Tibial nerve (tissue), 4 donors: ENCODE measurements around the gene KPNA5. TPM values are rescaled to one million over a fixed set of nuclear protein-coding genes. Genes with fewer than 3 reads are reported as not detected.

Experiments
- DNase-seq, 2 donors: peaks; one replicate each; pipeline ENCODE4 v3.0.0-alpha.2; 2019; ENCODE audit warnings: low spot score in 2 of 2
- H3K27ac ChIP-seq, 4 donors: fragments of 200-600 bp; sonication (generic) in 3 of 4; one replicate each; pipeline ENCODE4 v1.5.1; 2017 to 2019; ENCODE audit warnings: mild to moderate bottlenecking in 1 of 4
- H3K27me3 ChIP-seq, 2 donors: fragments of 200-600 bp; sonication (generic) in 1 of 2; one replicate each; pipeline versions ENCODE4 v1.5.1 to v1.6.0; 2017 to 2019
- H3K36me3 ChIP-seq, 3 donors: fragments of 200-600 bp; sonication (generic); one replicate each; pipeline ENCODE4 v1.5.1; 2018 to 2019
- H3K4me1 ChIP-seq, 4 donors: fragments of 200-600 bp; sonication (generic) in 3 of 4; one replicate each; pipeline ENCODE4 v1.5.1; 2017 to 2019
- H3K4me3 ChIP-seq, 4 donors: fragments of 200-600 bp; sonication (generic) in 3 of 4; one replicate each; pipeline ENCODE4 v1.5.1; 2017 to 2019; ENCODE audit warnings: mild to moderate bottlenecking in 1 of 4, moderate library complexity in 1 of 4
- H3K9me3 ChIP-seq, 4 donors: fragments of 200-600 bp; sonication (generic) in 3 of 4; one replicate each; pipeline ENCODE4 v1.5.1; 2017 to 2019
- EP300 ChIP-seq, 2 donors: sonication (generic); formaldehyde crosslinking; IDR thresholded peaks; one replicate each; pipeline ENCODE4 v1.6.1; 2017; ENCODE audit warnings: antibody characterized with exemption in 2 of 2, mild to moderate bottlenecking in 1 of 2
- POLR2A ChIP-seq, 2 donors: fragments of 450-650 bp; IDR thresholded peaks; one replicate each; pipeline ENCODE4 v1.6.1; 2017; ENCODE audit warnings: antibody characterized with exemption in 2 of 2, mild to moderate bottlenecking in 2 of 2, moderate library complexity in 2 of 2
- WGBS, 2 donors: methylation state at CpG; one replicate each; pipeline ENCODE4 v1.1.5; 2018; 5-methylcytosine and 5-hydroxymethylcytosine counted together
- total RNA-seq, 4 donors: library from RNA; depleted of rRNA; stranded (reverse); fragments of >200 nt; gene quantifications; one replicate each; pipeline ENCODE4 v1.1.0, GENCODE V29; 2016
- TF ChIP-seq, protein P1 (sequence below), 5 experiments: fragments of 200-600 bp in 3 of 5; fragments of 450-650 bp in 2 of 5; sonication (generic) in 3 of 5; IDR thresholded peaks; one replicate each; pipeline ENCODE4 v1.5.1; 2016 to 2019; ENCODE audit warnings: antibody characterized with exemption in 5 of 5, mild to moderate bottlenecking in 3 of 5, moderate library complexity in 2 of 5

KPNA5 gene
- total RNA-seq, 4 donors from 2014 or later: 10.2 to 21.0 (median 12.2) TPM

DNA sequence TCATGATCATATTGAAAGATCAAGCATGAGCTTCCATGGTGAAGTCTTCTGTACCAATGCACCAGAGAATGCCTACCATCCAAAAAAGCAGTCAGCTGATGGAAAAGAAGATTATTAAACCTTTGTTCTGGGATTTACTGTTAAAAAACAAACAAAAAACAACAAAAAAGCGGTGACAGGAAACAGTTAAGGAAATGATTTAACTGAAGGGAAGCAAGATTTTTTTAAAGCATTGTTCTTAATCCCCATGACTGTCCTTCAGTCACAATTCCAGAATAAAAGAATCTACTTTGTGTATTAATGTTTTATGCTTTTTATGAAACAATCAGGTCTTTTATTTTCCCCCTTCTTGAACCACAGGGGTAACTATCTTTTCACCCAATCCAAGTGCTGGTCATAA, 60.6 kb downstream of the KPNA5 start:
- Histone ChIP-seq H3K36me3 (peaks cover 0 to 10% (median 0%) of the 10 kb centered on the region in 3 donors), H3K27me3 (no peaks in the 10 kb centered on the region), H3K4me1 (no peaks in the 10 kb centered on the region), H3K27ac (no peak overlapping the region), H3K4me3 (no peak overlapping the region), H3K9me3 (peaks cover 0 to 38% (median 10%) of the 10 kb centered on the region in 4 donors)
- DNase-seq: no peak
- TF ChIP-seq EP300 (IDR thresholded peaks at IDR 0.05) (no peak), POLR2A (IDR thresholded peaks at IDR 0.05) (no peak)
- TF ChIP-seq, protein P1, sequence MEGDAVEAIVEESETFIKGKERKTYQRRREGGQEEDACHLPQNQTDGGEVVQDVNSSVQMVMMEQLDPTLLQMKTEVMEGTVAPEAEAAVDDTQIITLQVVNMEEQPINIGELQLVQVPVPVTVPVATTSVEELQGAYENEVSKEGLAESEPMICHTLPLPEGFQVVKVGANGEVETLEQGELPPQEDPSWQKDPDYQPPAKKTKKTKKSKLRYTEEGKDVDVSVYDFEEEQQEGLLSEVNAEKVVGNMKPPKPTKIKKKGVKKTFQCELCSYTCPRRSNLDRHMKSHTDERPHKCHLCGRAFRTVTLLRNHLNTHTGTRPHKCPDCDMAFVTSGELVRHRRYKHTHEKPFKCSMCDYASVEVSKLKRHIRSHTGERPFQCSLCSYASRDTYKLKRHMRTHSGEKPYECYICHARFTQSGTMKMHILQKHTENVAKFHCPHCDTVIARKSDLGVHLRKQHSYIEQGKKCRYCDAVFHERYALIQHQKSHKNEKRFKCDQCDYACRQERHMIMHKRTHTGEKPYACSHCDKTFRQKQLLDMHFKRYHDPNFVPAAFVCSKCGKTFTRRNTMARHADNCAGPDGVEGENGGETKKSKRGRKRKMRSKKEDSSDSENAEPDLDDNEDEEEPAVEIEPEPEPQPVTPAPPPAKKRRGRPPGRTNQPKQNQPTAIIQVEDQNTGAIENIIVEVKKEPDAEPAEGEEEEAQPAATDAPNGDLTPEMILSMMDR (IDR thresholded peaks at IDR 0.05): no peak
- 66 to 79% methylated on average over 1 of the region's 1 CpG for WGBS, 2 donors

DNA sequence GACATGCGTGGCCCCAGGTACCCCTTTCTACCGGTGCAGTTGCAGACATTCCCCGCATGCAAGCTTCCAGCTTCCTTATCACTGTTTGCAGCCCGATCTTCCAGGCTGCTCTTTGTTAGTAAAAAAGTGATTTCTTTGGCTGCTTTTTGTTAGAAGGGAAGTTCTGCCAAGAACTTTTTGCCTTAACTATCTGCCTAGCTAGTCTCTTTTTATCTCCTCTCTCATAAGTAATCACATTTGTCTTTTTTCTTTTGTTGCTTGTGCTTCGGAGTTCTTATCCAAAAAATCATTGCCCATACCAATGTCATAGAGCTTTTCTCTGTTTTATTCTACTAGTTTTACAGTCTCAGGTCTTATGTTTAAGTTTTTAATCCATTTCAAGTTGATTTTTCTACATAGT, 64.2 kb downstream of the KPNA5 start:
- H3K4me3 ChIP-seq: no peak overlapping the region
- H3K36me3 ChIP-seq: no peaks in the 10 kb centered on the region
- TF ChIP-seq, protein P1 (IDR thresholded peaks at IDR 0.05): no peak
- TF ChIP-seq EP300 (IDR thresholded peaks at IDR 0.05): no peak
- no peak for TF ChIP-seq POLR2A (IDR thresholded peaks at IDR 0.05)
- no peaks in the 10 kb centered on the region for H3K27me3 ChIP-seq
- H3K27ac ChIP-seq: no peak overlapping the region
- DNase-seq: no peak
- peaks cover 0 to 26% (median 7%) of the 10 kb centered on the region in 4 donors for H3K9me3 ChIP-seq
- 84 to 91% methylated on average over 5 of the region's 5 CpGs for WGBS, 2 donors
- no peaks in the 10 kb centered on the region for H3K4me1 ChIP-seq

GRCh38 chr6:116761779-116762178, 80.8 kb downstream of the KPNA5 start:
- Histone ChIP-seq H3K9me3 (no peaks in the 10 kb centered on the region), H3K27me3 (peaks cover 0 to 22% of the 10 kb centered on the region in 2 donors), H3K36me3 (no peaks in the 10 kb centered on the region), H3K4me1 (peaks cover 0 to 27% (median 0%) of the 10 kb centered on the region in 4 donors), H3K4me3 (no peak overlapping the region), H3K27ac (no peak overlapping the region)
- WGBS, 2 donors: 57 to 61% methylated on average over 4 of the region's 4 CpGs
- TF ChIP-seq, protein P1 (IDR thresholded peaks at IDR 0.05): no peak
- TF ChIP-seq EP300 (IDR thresholded peaks at IDR 0.05): no peak
- DNase-seq: no peak

DNA sequence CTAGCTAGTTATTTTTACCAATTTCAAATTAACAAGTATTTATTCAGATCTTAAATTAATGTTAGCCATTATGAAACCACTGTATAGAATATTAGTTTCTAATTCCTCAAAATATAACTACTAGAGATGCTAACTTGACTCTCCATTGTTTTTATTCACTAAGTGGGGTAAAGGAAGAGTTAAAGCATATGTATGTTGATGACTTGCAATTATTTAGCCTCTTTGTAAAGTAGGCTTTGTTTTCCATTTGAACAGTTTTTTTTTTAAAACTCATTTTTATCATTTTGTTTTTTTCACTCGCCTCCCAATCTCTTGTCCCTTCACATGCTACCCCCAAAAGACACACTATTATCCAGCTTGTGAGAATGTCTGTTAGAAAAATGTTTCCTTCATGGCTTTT, 81.2 kb downstream of the KPNA5 start:
- WGBS, 2 donors: 50 to 56% methylated on average over 1 of the region's 1 CpG
- Histone ChIP-seq H3K4me1 (peaks cover 0 to 30% (median 0%) of the 10 kb centered on the region in 4 donors), H3K27me3 (peaks cover 0 to 22% of the 10 kb centered on the region in 2 donors), H3K27ac (no peak overlapping the region), H3K4me3 (no peak overlapping the region), H3K9me3 (no peaks in the 10 kb centered on the region), H3K36me3 (no peaks in the 10 kb centered on the region)
- no peak for DNase-seq
- TF ChIP-seq EP300 (IDR thresholded peaks at IDR 0.05) (no peak), POLR2A (IDR thresholded peaks at IDR 0.05) (no peak)
- TF ChIP-seq, protein P1 (IDR thresholded peaks at IDR 0.05): no peak

GRCh38 chr6:116763048-116763447, 82.0 kb downstream of the KPNA5 start:
- Histone ChIP-seq H3K4me1 (peaks cover 0 to 34% (median 0%) of the 10 kb centered on the region in 4 donors), H3K27me3 (peaks cover 0 to 22% of the 10 kb centered on the region in 2 donors), H3K27ac (no peak overlapping the region), H3K4me3 (no peak overlapping the region), H3K36me3 (no peaks in the 10 kb centered on the region), H3K9me3 (no peaks in the 10 kb centered on the region)
- no peak for DNase-seq
- TF ChIP-seq EP300 (IDR thresholded peaks at IDR 0.05) (no peak), POLR2A (IDR thresholded peaks at IDR 0.05) (no peak)
- TF ChIP-seq, protein P1 (IDR thresholded peaks at IDR 0.05): no peak
